ENCODE data around the gene XRCC3. TPM values are rescaled to one million over a fixed set of nuclear protein-coding genes. Genes with fewer than 3 reads are reported as not detected.
A peak's percentile ranks its signal among the peaks of the same experiment; 100 is the strongest.

Gene XRCC3
- total RNA-seq = 7.0 TPM

GRCh38 chr14:103715052-103716000, at the start of gene XRCC3, which contains the start of gene ZFYVE21:
Gene XRCC3, minus strand, starts transcription at chr14:103715451. Its CDS starts 4,364 bp downstream, at chr14:103711087.
Gene ZFYVE21, plus strand, starts transcription at chr14:103715810. Its CDS starts 32 bp downstream, at chr14:103715842.
- DNase-seq = peak; percentile 99

GRCh38 chr14:103763730-103764488, 48.7 kb upstream of the XRCC3 start:
- no peak for DNase-seq

GRCh38 chr14:103762541-103762940, 47.3 kb upstream of the XRCC3 start:
- no peak for DNase-seq

GRCh38 chr14:103762036-103762435, 46.8 kb upstream of the XRCC3 start:
- no peak for DNase-seq

GRCh38 chr14:103758059-103758776, 43.0 kb upstream of the XRCC3 start:
- no peak for DNase-seq

GRCh38 chr14:103755060-103755459, 39.8 kb upstream of the XRCC3 start:
- no peak for DNase-seq

- no peak for DNase-seq
Measured at GRCh38 chr14:103753774-103754173, 38.5 kb upstream of the XRCC3 start.

- DNase-seq = no peak
Measured at GRCh38 chr14:103749860-103750259, 34.6 kb upstream of the XRCC3 start.

GRCh38 chr14:103749452-103749851, 34.2 kb upstream of the XRCC3 start:
- no peak for DNase-seq

- no peak for DNase-seq
Measured at GRCh38 chr14:103748534-103748857, 33.2 kb upstream of the XRCC3 start.

- peak; percentile 52 for DNase-seq
Measured at GRCh38 chr14:103746701-103747100, 31.4 kb upstream of the XRCC3 start.

- no peak for DNase-seq
Measured at GRCh38 chr14:103745424-103745823, 30.2 kb upstream of the XRCC3 start.

- no peak for DNase-seq
Measured at GRCh38 chr14:103744621-103745395, 29.6 kb upstream of the XRCC3 start.

GRCh38 chr14:103743691-103744090, 28.4 kb upstream of the XRCC3 start:
- no peak for DNase-seq

GRCh38 chr14:103742499-103743255, 27.4 kb upstream of the XRCC3 start:
- no peak for DNase-seq

GRCh38 chr14:103741876-103742275, 26.6 kb upstream of the XRCC3 start:
- DNase-seq = no peak

- DNase-seq = no peak
Measured at GRCh38 chr14:103740991-103741689, 25.9 kb upstream of the XRCC3 start.

GRCh38 chr14:103739793-103740501, 24.7 kb upstream of the XRCC3 start:
- no peak for DNase-seq

GRCh38 chr14:103739466-103739792, 24.2 kb upstream of the XRCC3 start:
- DNase-seq = no peak
